ENCODE measurements around the gene NPR1. TPM values are rescaled to one million over a fixed set of nuclear protein-coding genes. Genes with fewer than 3 reads are reported as not detected.

Gene NPR1
- total RNA-seq, 1 donor from 2014 or later, result 0.19 TPM

DNA sequence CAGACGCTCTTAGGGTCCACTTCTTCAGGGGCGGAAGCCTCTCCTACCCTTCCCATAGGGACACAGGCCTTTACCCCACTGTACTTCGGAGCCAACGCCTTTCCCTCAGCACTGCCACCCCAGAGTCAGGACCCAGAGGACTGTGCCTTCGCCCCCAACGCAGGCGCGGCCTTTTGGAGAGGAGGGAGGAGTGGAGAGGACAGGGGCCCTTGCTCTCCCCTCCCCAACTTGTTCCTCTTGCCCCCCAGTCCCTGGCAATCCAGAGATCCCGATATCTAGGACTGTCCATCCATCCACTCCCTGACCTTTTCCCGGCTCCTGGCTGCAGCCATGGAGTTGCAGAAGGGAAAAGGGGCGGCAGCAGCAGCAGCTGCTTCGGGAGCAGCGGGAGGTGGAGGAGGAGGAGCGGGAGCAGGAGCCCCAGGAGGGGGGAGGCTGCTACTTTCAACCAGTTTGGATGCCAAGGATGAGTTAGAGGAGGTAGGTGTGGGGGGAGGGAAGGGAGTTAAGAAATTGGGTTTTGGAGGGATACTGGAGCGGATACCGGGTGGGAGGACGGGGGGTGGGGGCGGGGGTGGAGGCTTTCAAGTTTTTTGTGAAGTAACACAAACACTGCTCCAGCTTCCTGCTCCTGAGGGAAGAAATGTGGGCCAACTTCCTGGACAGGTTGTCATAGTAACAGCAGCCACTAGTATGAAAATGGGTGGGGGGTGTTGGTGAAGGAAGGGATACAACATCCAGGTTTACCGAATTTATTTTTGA, 50.0 kb downstream of the NPR1 start:
- Mint-ChIP-seq H3K27me3 (ENCODE audit: insufficient read depth, low read depth) (no peaks in the 10 kb centered on the region), H3K4me1 (peaks cover 30% of the 10 kb centered on the region), H3K36me3 (peaks cover 4% of the 10 kb centered on the region), H3K4me3 (peak overlapping the region; percentile 96), H3K27ac (peak overlapping the region; percentile 94), H3K9me3 (no peaks in the 10 kb centered on the region)
- no peaks in the 10 kb centered on the region for H3K27me3 ChIP-seq
- no peak for TF ChIP-seq EZH2phosphoT487 (IDR thresholded peaks at IDR 0.05)
- TF ChIP-seq EZH2 (IDR thresholded peaks at IDR 0.05), result no peak
- TF ChIP-seq, protein P1, sequence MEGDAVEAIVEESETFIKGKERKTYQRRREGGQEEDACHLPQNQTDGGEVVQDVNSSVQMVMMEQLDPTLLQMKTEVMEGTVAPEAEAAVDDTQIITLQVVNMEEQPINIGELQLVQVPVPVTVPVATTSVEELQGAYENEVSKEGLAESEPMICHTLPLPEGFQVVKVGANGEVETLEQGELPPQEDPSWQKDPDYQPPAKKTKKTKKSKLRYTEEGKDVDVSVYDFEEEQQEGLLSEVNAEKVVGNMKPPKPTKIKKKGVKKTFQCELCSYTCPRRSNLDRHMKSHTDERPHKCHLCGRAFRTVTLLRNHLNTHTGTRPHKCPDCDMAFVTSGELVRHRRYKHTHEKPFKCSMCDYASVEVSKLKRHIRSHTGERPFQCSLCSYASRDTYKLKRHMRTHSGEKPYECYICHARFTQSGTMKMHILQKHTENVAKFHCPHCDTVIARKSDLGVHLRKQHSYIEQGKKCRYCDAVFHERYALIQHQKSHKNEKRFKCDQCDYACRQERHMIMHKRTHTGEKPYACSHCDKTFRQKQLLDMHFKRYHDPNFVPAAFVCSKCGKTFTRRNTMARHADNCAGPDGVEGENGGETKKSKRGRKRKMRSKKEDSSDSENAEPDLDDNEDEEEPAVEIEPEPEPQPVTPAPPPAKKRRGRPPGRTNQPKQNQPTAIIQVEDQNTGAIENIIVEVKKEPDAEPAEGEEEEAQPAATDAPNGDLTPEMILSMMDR (IDR thresholded peaks at IDR 0.05), result no peak
- peak overlapping the region; percentile 84 for H3K4me2 ChIP-seq
- H3K4me1 ChIP-seq, result peaks cover 19% of the 10 kb centered on the region
- no peaks in the 10 kb centered on the region for H3K9me3 ChIP-seq (ENCODE audit: low read depth)
- peak overlapping the region; percentile 82 for H3K27ac ChIP-seq
- peaks cover 42% of the 10 kb centered on the region for H3K79me2 ChIP-seq (ENCODE audit: low read depth)
- peak overlapping the region; percentile 96 for H3K9ac ChIP-seq
- peak overlapping the region; percentile 93 for H3K4me3 ChIP-seq
- H3F3A ChIP-seq (ENCODE audit: low read depth), result peaks cover 12% of the 10 kb centered on the region
- DNase-seq (ENCODE audit: low spot score), result peak; percentile 79
- H2AFZ ChIP-seq (replicated peaks), result no peak overlapping the region
- no peaks in the 10 kb centered on the region for H4K20me1 ChIP-seq (ENCODE audit: low read depth)
- no peaks in the 10 kb centered on the region for H3K36me3 ChIP-seq

DNA sequence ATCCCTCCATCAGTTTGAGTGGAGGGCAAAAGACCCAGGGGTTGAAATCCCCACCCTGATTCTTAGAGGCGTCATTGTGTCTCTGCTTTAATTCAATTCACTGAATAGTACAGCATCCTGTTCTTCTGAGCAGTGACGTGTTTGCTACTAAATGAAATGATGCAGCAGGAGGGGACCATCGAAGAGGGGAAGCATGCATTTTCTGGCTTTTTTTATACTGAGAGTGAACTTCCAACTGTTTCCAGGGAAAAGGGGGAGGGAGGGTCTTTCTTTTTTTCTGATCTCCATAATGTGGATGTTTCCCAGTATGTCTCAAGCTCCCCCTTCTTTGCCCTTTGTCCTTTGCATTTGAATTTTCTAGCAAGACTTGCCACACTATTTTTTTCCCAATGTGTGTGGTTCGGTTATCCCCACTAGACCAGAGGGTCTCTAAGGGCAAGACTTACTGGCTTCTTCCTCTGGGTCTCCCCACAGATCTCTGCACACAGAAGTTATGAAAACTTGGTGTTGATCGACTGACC, 52.0 kb downstream of the NPR1 start:
- H3K27ac ChIP-seq, result no peak overlapping the region
- no peaks in the 10 kb centered on the region for H3K36me3 ChIP-seq
- H3K4me1 Mint-ChIP-seq, result peaks cover 41% of the 10 kb centered on the region

DNA sequence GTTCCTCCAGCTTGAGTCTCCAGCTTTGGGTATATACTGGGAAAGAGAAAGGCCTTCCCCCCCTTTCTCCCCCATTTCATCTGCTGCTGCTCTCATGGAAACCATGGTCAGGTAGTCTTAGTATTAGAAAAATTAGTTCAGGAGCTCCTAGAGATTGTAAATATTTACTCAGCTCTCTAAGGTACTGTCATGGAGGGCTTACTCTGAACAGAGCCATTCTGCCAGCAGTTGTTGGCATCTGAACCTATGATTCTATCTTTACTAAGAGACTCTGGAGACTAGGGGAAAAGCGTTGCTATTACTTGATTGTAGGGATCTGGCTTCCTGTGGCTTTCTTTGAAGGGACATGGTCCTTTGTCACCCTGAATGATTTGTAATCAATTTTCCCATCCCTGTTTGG, 55.5 kb downstream of the NPR1 start:
- Mint-ChIP-seq H3K27ac (no peak overlapping the region), H3K4me1 (peaks cover 32% of the 10 kb centered on the region), H3K27me3 (ENCODE audit: insufficient read depth, low read depth) (no peaks in the 10 kb centered on the region), H3K9me3 (no peaks in the 10 kb centered on the region), H3K4me3 (no peak overlapping the region), H3K36me3 (peaks cover 7% of the 10 kb centered on the region)
- no peak for DNase-seq (ENCODE audit: low spot score)
- Histone ChIP-seq H2AFZ (replicated peaks) (no peak overlapping the region), H3F3A (ENCODE audit: low read depth) (peaks cover 12% of the 10 kb centered on the region), H3K27me3 (no peaks in the 10 kb centered on the region), H3K9ac (peak overlapping the region; percentile 45), H3K4me3 (no peak overlapping the region), H3K27ac (peak overlapping the region; percentile 79), H4K20me1 (ENCODE audit: low read depth) (peaks cover 7% of the 10 kb centered on the region), H3K4me1 (peaks cover 32% of the 10 kb centered on the region), H3K4me2 (peak overlapping the region; percentile 42), H3K9me3 (ENCODE audit: low read depth) (no peaks in the 10 kb centered on the region), H3K79me2 (ENCODE audit: low read depth) (peaks cover 55% of the 10 kb centered on the region), H3K36me3 (no peaks in the 10 kb centered on the region)
- TF ChIP-seq EZH2phosphoT487 (IDR thresholded peaks at IDR 0.05) (no peak), EZH2 (IDR thresholded peaks at IDR 0.05) (no peak)
- TF ChIP-seq, protein P1 (IDR thresholded peaks at IDR 0.05), result no peak

More for the DNA sequence above, 52.0 kb downstream of the NPR1 start:
- Histone ChIP-seq H3K4me2 (peak overlapping the region; percentile 84), H4K20me1 (ENCODE audit: low read depth) (peaks cover 7% of the 10 kb centered on the region), H3K9ac (no peak overlapping the region), H3K9me3 (ENCODE audit: low read depth) (no peaks in the 10 kb centered on the region), H3K79me2 (ENCODE audit: low read depth) (peaks cover 58% of the 10 kb centered on the region), H3K4me3 (no peak overlapping the region), H3K4me1 (peaks cover 33% of the 10 kb centered on the region), H3F3A (ENCODE audit: low read depth) (peaks cover 20% of the 10 kb centered on the region), H3K27me3 (no peaks in the 10 kb centered on the region), H2AFZ (replicated peaks) (no peak overlapping the region)
- Mint-ChIP-seq H3K4me3 (peak overlapping the region; percentile 74), H3K27me3 (ENCODE audit: insufficient read depth, low read depth) (no peaks in the 10 kb centered on the region), H3K36me3 (peaks cover 4% of the 10 kb centered on the region), H3K27ac (peak overlapping the region; percentile 58), H3K9me3 (no peaks in the 10 kb centered on the region)
- no peak for TF ChIP-seq EZH2 (IDR thresholded peaks at IDR 0.05)
- no peak for TF ChIP-seq EZH2phosphoT487 (IDR thresholded peaks at IDR 0.05)
- TF ChIP-seq, protein P1 (IDR thresholded peaks at IDR 0.05), result no peak
- DNase-seq (ENCODE audit: low spot score), result no peak
